HG02610 (cell line): Measurements from ENCODE around the gene ANXA4.
"Not testable (repeated sequence)": the region's sequence is repeated elsewhere in the genome, so short reads cannot be mapped to it uniquely, and the experiment has no call there.

Source experiments
- ATAC-seq: cut with Tn5 transposase; IDR thresholded peaks from one replicate; pipeline ENCODE4 v1.9.1; 2021; ENCODE audit warnings: mild to moderate bottlenecking, moderate library complexity; ENCODE audit not compliant: unreplicated experiment

The ANXA4 gene

GRCh38 chr2:69720404-69720803 lies 21.5 kb upstream of the ANXA4 start:
- ATAC-seq = no peak

- no peak for ATAC-seq
These were observed 20.9 kb upstream of the ANXA4 start for GRCh38 chr2:69721022-69721421.

DNA sequence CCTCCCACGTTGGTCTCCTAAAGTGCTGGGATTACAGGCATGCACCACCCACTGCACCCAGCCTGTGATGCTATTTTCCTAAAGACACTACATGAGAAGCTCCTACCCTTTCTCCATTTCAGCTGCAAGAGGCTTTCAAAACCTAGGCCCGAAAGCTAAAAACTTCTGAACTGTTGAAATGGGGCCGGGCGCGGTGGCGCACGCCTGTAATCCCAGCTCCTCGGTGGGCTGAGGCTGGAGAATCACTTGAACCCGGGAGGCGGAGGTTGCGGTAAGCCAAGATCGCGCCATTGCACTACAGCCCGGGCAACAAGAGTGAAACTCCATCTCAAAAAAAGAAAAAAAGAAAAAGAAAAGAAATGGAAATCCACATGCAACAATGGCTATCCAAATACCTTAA lies 18.1 kb upstream of the ANXA4 start:
- ATAC-seq = no peak

GRCh38 chr2:69724540-69725159 lies 17.3 kb upstream of the ANXA4 start:
- peak; percentile 64 for ATAC-seq

DNA sequence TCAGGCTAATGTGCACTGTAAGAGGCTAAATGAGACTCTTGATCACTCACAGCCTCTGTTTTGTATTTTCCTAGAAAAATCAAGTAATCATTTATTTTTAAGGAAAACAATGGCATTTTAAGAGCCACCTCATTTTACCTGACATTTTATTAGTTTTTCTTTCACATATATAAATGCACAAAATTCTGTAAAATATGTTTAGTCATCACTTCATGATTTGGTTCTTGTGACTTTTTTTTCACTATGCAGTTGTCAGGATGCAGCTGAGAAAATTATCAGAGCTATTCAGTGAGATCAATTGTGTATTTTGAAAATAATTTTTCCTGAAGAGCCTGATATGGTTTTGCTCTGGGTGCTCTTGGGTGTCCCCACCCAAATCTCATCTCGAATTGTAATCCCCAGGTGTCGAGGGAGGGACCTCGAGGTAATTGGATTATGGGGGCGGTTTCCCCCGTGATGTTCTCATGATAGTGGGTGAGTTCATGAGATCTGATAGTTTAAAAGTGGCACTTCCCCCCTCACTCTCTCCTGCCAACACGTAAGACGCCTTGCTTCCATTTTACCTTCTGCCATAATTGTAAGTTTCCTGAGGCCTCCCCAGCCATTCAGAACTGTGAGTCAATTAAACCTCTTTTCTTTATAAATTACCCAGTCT lies 16.1 kb upstream of the ANXA4 start:
- ATAC-seq = no peak

DNA sequence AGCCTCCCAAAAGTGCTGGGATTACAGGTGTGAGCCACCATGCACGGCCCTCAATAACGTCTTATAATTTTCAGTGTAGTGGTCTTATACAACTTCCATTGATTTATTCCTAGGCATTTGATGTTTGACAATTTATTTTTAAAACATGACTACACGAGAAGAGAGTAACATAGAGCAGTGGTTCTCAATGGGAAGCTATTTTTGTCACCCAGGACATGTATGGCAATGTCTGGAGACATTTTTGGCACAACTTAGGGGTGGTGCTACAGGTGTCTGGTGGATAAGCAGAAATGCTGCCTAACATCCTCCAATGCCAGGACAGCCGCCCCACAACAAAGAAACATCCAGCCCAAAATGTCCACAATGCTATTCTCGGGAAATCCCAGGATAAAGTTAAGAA lies 12.7 kb upstream of the ANXA4 start:
- ATAC-seq = no peak

DNA sequence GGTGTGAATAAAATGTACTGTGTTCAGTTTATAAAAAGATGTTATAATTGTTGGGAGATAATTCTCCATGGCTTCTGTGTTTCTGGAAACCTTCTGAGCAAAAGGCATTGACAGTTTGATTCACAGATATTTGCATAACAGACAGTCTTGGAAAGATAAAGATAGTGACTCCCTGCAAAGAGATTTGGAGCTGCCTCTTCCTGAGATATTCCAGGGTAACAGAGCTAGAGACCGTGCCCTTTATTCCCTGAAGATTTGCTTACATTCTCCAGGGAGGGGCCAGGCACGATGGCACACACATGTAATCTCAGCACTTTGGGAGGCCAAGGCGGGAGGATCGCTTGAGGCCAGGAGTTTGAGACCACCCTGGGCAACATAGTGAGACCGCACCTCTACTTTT lies 12.2 kb upstream of the ANXA4 start:
- no peak for ATAC-seq

DNA sequence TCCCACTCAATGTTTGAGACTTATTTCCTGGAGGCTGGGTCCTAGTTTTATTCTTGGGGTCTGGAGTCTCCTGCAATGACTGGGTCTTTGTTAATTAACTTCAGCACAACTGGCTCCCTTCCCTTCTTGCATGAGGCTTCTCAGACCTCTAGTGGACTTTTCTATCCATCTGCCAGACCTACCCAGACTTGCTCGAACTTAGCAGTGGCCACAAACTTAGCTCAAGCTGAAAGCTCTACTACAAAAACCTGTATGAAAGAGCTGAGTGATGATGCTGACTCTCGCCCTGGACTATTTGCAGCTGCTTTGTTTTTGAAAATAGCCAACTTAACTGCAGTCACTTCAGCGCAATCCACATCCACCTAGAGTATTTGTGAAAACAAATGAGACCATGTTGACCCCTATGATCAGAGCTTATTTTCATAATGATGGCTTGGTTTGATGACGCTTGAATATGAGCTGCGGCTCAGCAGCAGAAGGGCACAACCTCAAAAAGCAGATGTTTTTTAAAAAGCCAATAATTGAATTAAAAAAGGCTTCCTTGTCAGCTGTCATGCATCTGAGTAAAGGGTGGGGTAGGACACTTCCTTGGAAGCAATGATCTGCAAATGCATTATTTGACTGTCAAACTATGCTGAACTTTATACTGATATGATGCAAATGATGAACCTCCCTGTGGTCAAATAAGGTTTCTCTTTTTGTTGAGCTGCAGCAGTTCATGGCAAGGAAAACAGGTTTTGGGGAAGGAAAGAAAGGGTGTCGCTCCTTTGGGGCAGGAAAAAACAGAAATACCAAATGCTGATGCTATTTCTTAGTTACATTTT lies 10.6 kb upstream of the ANXA4 start:
- no peak for ATAC-seq

DNA sequence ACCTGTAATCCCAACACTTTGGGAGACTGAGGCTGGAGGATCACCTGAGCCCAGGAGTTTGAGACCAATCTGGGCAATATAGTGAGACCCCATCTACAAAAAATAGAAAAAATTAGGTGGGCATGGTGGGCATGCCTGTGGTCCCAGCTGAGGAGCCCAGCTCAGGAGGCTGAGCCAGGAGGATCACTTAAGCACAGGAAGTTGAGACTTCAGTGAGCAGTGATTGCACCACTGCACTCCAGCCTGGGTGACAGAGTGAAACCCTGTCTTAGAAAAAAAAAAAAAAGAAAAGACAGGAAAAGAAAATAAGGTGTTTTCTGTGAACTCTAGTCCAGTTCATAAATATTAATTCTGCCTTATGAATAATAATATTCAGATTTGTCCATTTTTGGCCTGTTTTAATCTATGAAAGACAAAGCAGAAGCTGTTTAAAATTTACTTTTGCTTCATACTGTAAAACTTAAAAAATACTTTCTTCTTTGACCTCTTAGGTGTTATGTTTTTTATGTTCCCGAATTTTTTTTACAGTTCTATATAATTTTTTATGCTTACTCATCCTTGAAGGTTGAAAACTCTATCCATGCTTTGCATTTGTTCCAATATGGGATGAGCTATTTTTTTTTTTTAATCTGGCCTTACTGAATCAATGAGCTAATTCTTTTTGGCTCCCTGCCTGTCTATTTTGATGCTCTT lies 8.4 kb upstream of the ANXA4 start:
- ATAC-seq = no peak

DNA sequence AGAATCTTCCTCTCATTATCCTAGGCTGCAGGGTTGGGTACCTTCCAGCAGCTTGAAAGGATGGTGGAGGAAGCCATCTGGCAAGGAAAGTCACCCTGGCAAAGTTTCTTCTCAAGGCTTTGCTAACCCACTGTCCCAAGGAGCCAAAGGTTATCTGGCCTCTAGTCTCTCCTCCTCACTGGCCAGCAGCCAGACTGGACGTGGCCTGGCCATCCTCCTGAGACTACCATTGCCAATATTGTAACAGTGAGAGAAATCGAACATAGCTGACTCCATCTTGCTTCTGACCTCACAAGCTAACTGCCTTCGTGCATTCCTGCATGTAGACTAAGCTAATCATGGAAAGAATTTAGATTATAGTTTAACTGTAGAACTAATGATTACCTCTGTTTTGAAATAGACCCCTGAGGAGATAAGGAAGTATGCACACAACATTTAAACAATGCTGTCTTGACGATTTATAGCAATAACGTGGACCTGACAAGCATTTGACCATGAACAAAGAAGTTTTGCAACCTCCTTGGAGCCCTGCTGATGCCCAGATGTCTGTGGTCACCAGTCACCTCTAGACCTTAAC lies 7.8 kb upstream of the ANXA4 start:
- no peak for ATAC-seq

GRCh38 chr2:69734854-69735544 lies 6.9 kb upstream of the ANXA4 start:
- ATAC-seq = no peak

GRCh38 chr2:69735686-69736085 lies 6.2 kb upstream of the ANXA4 start:
- no peak for ATAC-seq

GRCh38 chr2:69738149-69738548 lies 3.8 kb upstream of the ANXA4 start:
- not testable (repeated sequence) for ATAC-seq

GRCh38 chr2:69740502-69740951 lies 1.4 kb upstream of the ANXA4 start:
- ATAC-seq = no peak

GRCh38 chr2:69741229-69741574 lies 732 bp upstream of the ANXA4 start:
- ATAC-seq = no peak

DNA sequence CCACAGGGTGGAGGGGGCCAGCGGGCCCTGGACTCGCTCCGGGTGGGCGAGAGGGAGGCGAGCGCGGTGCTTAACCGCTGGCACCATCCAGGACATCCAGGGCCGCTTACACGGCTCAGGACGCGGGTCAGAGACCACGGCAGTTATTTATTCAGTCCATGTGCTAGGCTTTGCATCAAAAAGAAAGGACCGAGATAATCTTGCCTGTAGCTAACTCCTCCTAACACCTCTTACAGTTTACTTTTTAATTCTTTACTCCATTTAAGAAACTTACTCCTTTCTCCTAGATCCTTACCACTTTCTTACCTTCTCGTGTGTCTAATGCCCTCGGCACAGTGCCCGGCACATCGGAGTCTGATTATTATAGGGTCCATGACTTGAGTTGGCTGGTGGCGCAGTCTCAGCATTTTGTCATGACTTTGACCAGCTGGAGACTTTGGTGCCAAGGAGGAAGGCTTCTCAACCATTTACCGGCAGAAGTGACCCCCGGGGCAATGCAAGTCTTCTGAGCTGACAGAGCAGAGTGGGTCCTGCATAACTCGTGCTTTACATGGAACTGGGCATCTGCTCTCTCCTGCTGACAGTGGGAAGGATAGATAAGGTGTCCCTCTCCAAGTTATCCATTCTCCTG lies 503 bp downstream of the ANXA4 start:
- ATAC-seq = peak; percentile 26

DNA sequence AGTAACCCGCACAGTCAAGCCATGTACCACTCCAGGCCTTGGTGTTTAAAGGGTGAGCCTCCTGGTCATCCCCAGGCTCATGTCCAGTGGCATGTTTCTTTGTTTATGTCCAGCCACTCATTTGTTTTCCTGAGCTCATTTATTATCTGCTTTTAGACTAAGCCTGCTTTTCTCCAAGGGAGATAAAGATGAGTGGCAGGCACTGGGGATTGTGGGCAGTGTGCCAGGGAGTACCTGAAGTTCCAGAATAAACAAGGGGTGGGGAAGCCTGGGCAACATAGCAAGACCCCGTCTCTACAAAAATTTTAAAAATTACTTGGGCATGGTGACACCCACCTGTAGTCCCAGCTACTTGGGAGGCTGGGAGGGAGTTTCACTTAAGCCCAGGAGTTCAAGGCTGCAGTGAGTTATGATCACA lies 1.9 kb downstream of the ANXA4 start:
- no peak for ATAC-seq

DNA sequence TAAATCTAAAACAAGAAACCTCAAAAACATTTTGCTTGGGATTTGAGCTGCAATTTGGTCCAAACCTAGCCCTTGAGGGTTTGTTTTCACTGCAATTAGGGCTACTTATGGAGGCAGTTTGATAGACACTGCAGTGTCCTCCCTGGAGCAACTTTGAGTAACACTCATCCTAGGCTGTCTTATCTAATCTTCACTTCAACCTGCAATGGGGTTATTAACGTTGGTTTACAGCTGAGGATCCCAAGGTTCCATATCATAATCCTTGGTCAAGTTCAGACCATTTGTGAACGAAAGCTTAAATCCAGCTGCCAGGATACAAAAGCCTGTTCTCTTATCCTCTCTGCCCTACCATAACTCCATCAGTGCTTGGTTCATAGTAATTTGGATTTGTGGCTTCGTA lies 2.5 kb downstream of the ANXA4 start:
- no peak for ATAC-seq

DNA sequence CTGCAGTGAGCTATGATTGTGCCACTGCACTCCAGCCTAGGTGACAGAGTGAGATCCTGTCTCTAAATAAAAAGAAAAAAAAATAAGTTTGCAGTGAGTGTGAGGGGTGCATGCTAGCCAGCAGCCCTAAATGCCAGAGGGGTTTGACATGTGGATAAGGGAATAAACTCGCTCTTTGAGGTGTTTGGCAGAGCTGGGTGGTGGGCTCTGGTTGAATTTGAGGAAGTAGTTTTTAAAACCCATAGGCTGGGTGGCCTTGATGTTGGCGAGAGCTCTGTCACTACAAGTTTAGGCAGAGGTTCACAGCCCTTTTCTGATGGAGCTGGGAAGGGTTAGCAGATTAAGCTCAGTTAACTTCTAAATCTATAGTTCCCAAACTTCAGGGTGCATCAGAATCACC lies 3.1 kb downstream of the ANXA4 start:
- ATAC-seq = no peak

DNA sequence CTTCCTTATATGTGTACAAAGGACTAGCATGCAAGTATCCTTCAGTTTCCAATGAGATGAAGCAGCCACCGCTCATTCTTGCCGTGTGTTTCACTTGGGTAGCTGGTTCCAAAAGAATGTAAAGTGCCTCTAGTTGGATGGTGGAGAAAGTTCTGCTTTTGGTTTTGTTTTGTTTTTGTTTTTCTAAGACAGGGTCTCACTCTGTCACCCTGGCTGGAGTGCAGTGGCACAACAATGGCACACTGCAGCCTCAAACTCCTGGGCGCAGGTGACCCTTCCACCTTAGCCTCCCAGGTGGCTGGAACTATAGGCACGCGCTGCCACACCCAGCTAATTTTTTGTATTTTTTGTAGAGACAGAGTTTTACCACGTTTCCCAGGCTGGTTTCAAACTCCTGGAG lies 8.3 kb downstream of the ANXA4 start:
- ATAC-seq = no peak
